Nasal cavity respiratory epithelium epithelial cell of viscerocranial mucosa (primary cell): Measurements from ENCODE around the gene LRRTM3. TPM values are rescaled to one million over a fixed set of nuclear protein-coding genes. Genes with fewer than 3 reads are reported as not detected.

ENCODE experiments used
- total RNA-seq: library from RNA; depleted of rRNA; stranded (reverse); fragments of >200 nt; gene quantifications from 2 replicates; pipeline ENCODE4 v1.2.3, GENCODE V29; 2014

Gene LRRTM3
- total RNA-seq: not detected in 2 replicates

GRCh38 chr10:66925896-66926715 is at the start of gene LRRTM3:
Gene LRRTM3 (plus strand): TSS chr10:66926036.

